Measurements from ENCODE around the gene LMF1.
"Not testable (repeated sequence)": the region's sequence is repeated elsewhere in the genome, so short reads cannot be mapped to it uniquely, and the experiment has no call there.

Gene LMF1

DNA sequence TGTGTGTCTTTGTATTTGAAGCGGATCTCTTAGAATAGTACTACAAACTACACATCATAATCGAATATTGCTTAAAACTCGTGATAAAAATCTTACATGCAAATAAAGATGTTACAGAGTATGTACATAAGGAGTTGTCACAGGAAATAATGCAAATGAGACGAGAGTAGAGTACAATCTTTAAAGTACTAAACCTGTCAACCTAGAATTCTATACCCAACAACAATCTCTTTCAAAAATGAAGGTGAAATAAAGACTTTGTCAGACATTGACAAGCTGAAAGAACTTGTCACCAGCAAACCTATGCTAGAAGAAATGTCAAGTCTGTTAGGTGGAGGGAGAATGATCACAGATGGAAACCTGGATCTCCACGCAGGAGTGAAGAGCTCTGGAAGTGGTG lies 86.6 kb downstream of the LMF1 start:
- Histone ChIP-seq H3K4me1 (ENCODE audit: low read length) (no peaks in the 10 kb centered on the region), H3K79me2 (ENCODE audit: low read length) (no peaks in the 10 kb centered on the region), H3K27me3 (ENCODE audit: low read depth, low read length) (no peaks in the 10 kb centered on the region), H3K9me3 (ENCODE audit: insufficient read depth, low read length) (peaks cover 15% of the 10 kb centered on the region), H4K20me1 (ENCODE audit: insufficient read depth, low read length) (no peaks in the 10 kb centered on the region), H3K4me3 (ENCODE audit: low read length) (no peak overlapping the region), H3K9ac (ENCODE audit: low read length) (no peak overlapping the region), H3K4me2 (ENCODE audit: low read length) (no peak overlapping the region), H3K27ac (ENCODE audit: low read length) (no peak overlapping the region), H2AFZ (ENCODE audit: low read depth, low read length) (no peak overlapping the region), H3K36me3 (replicated peaks; ENCODE audit: low read depth, low read length) (peaks cover 7% of the 10 kb centered on the region)
- TF ChIP-seq EZH2phosphoT487 (IDR thresholded peaks at IDR 0.05; ENCODE audit: low read depth) = no peak
- TF ChIP-seq, protein P1, sequence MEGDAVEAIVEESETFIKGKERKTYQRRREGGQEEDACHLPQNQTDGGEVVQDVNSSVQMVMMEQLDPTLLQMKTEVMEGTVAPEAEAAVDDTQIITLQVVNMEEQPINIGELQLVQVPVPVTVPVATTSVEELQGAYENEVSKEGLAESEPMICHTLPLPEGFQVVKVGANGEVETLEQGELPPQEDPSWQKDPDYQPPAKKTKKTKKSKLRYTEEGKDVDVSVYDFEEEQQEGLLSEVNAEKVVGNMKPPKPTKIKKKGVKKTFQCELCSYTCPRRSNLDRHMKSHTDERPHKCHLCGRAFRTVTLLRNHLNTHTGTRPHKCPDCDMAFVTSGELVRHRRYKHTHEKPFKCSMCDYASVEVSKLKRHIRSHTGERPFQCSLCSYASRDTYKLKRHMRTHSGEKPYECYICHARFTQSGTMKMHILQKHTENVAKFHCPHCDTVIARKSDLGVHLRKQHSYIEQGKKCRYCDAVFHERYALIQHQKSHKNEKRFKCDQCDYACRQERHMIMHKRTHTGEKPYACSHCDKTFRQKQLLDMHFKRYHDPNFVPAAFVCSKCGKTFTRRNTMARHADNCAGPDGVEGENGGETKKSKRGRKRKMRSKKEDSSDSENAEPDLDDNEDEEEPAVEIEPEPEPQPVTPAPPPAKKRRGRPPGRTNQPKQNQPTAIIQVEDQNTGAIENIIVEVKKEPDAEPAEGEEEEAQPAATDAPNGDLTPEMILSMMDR (IDR thresholded peaks at IDR 0.05; ENCODE audit: low read depth, low read length) = no peak

DNA sequence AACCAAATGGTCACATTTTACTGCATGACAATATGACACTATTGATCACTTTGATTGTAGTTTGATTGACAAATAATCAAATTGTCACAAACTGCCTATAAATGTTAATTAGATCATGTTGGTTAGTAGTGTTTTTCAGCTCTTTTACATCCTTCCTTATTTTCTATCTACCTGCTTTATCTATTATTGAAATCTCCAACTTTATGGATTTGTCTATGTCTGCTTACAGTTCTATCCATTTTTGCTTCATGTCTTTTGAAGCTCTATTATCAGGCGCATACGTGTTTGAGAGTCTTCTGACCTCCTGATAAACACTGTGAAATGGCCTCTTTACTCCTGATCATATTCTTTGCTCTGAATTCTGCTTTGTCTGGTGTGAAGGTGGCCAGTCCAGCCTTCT lies 87.0 kb downstream of the LMF1 start:
- Histone ChIP-seq H3K27me3 (ENCODE audit: low read depth, low read length) (no peaks in the 10 kb centered on the region), H3K36me3 (replicated peaks; ENCODE audit: low read depth, low read length) (peaks cover 7% of the 10 kb centered on the region), H3K4me1 (ENCODE audit: low read length) (no peaks in the 10 kb centered on the region), H2AFZ (ENCODE audit: low read depth, low read length) (no peak overlapping the region), H3K4me3 (ENCODE audit: low read length) (no peak overlapping the region), H3K79me2 (ENCODE audit: low read length) (no peaks in the 10 kb centered on the region), H3K9ac (ENCODE audit: low read length) (no peak overlapping the region), H3K9me3 (ENCODE audit: insufficient read depth, low read length) (peaks cover 15% of the 10 kb centered on the region), H4K20me1 (ENCODE audit: insufficient read depth, low read length) (no peaks in the 10 kb centered on the region), H3K4me2 (ENCODE audit: low read length) (no peak overlapping the region), H3K27ac (ENCODE audit: low read length) (no peak overlapping the region)
- TF ChIP-seq, protein P1 (IDR thresholded peaks at IDR 0.05; ENCODE audit: low read depth, low read length) = no peak
- no peak for TF ChIP-seq EZH2phosphoT487 (IDR thresholded peaks at IDR 0.05; ENCODE audit: low read depth)

DNA sequence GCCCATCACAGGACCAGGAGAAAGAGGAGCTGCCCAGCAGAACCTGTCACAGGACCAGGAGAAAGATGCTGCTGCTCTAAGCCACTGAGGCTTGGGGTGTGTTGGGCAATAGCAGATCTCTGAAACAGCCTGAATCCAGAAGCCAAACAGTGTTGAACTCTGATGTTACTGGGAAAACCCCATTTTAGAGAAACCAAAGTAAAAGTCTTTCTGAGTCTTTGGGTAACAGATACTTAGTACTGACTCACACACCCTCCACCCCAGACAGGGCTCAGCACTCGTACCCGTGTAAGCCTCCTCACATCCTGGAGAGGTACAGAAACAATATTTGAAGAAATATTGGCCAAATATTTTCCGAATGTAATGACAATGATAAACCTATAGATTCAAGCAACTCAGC lies 87.4 kb downstream of the LMF1 start:
- TF ChIP-seq, protein P1 (IDR thresholded peaks at IDR 0.05; ENCODE audit: low read depth, low read length) = no peak
- TF ChIP-seq EZH2phosphoT487 (IDR thresholded peaks at IDR 0.05; ENCODE audit: low read depth) = no peak
- Histone ChIP-seq H3K27ac (ENCODE audit: low read length) (no peak overlapping the region), H3K79me2 (ENCODE audit: low read length) (no peaks in the 10 kb centered on the region), H3K9ac (ENCODE audit: low read length) (no peak overlapping the region), H3K36me3 (replicated peaks; ENCODE audit: low read depth, low read length) (peaks cover 7% of the 10 kb centered on the region), H3K4me1 (ENCODE audit: low read length) (no peaks in the 10 kb centered on the region), H3K4me3 (ENCODE audit: low read length) (no peak overlapping the region), H2AFZ (ENCODE audit: low read depth, low read length) (no peak overlapping the region), H3K27me3 (ENCODE audit: low read depth, low read length) (no peaks in the 10 kb centered on the region), H3K4me2 (ENCODE audit: low read length) (no peak overlapping the region), H4K20me1 (ENCODE audit: insufficient read depth, low read length) (no peaks in the 10 kb centered on the region), H3K9me3 (ENCODE audit: insufficient read depth, low read length) (peaks cover 15% of the 10 kb centered on the region)

DNA sequence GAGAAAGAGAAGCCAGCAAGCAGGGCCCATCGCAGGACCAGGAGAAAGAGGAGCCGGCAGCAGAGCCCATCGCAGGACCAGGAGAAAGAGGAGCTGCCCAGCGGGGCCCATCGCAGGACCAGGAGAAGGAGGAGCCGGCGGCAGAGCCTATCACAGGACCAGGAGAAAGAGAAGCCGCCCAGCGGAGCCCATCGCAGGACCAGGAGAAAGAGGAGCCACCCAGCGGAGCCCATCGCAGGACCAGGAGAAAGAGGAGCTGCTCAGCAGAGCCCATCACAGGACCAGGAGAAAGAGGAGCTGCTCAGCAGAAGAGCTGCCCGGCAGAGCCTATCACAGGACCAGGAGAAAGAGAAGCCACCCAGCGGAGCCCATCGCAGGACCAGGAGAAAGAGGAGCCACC lies 88.1 kb downstream of the LMF1 start:
- H4K20me1 ChIP-seq (ENCODE audit: insufficient read depth, low read length); H3K27ac ChIP-seq (ENCODE audit: low read length); H3K4me1 ChIP-seq (ENCODE audit: low read length); H3K27me3 ChIP-seq (ENCODE audit: low read depth, low read length); H3K36me3 ChIP-seq (replicated peaks; ENCODE audit: low read depth, low read length); H3K4me3 ChIP-seq (ENCODE audit: low read length); H3K4me2 ChIP-seq (ENCODE audit: low read length); H3K79me2 ChIP-seq (ENCODE audit: low read length); H2AFZ ChIP-seq (ENCODE audit: low read depth, low read length); H3K9ac ChIP-seq (ENCODE audit: low read length): not testable (repeated sequence)
- H3K9me3 ChIP-seq (ENCODE audit: insufficient read depth, low read length) = peaks cover 15% of the 10 kb centered on the region

DNA sequence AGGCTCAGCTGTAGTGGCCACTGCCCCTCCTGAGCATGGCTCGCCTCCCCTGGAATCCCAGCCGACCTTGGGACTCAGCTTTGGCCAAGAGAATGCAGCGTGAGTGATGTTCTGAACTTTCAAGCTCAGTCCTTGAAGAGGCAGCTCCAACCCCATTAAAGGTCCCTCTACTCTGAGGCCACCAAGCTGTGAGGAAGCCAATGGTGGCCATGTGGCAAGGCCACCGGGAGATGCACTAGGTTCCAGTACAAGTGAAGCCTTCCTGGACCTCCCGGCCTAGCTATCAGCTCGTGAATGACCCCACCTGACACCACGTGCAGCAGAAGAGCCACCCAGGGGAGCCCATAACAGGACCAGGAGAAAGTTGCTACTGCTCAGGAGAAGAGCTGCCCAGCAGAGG lies 88.5 kb downstream of the LMF1 start:
- Histone ChIP-seq H3K27me3 (ENCODE audit: low read depth, low read length) (no peaks in the 10 kb centered on the region), H3K4me1 (ENCODE audit: low read length) (peaks cover 9% of the 10 kb centered on the region), H3K4me3 (ENCODE audit: low read length) (no peak overlapping the region), H3K9me3 (ENCODE audit: insufficient read depth, low read length) (peaks cover 15% of the 10 kb centered on the region), H3K9ac (ENCODE audit: low read length) (no peak overlapping the region), H2AFZ (ENCODE audit: low read depth, low read length) (no peak overlapping the region), H3K4me2 (ENCODE audit: low read length) (no peak overlapping the region), H3K36me3 (replicated peaks; ENCODE audit: low read depth, low read length) (peaks cover 7% of the 10 kb centered on the region), H3K27ac (ENCODE audit: low read length) (no peak overlapping the region), H4K20me1 (ENCODE audit: insufficient read depth, low read length) (no peaks in the 10 kb centered on the region), H3K79me2 (ENCODE audit: low read length) (no peaks in the 10 kb centered on the region)
- no peak for TF ChIP-seq EZH2phosphoT487 (IDR thresholded peaks at IDR 0.05; ENCODE audit: low read depth)
- TF ChIP-seq, protein P1 (IDR thresholded peaks at IDR 0.05; ENCODE audit: low read depth, low read length) = no peak
